PC-9 (cell line): ENCODE measurements around the gene UNC119B.

Source experiments
- EZH2 ChIP-seq: fragments of 200-600 bp; sonication (generic); IDR thresholded peaks from 2 replicates; pipeline ENCODE4 v1.8.0; 2017; ENCODE audit warnings: antibody characterized with exemption, low read depth
- TF ChIP-seq, protein P1 (sequence below): fragments of 200-600 bp; sonication (generic); conservative IDR thresholded peaks from 2 replicates; pipeline ENCODE4 v1.6.1; 2017; ENCODE audit warnings: mixed run types, antibody characterized with exemption, mild to moderate bottlenecking, moderate library complexity

DNA sequence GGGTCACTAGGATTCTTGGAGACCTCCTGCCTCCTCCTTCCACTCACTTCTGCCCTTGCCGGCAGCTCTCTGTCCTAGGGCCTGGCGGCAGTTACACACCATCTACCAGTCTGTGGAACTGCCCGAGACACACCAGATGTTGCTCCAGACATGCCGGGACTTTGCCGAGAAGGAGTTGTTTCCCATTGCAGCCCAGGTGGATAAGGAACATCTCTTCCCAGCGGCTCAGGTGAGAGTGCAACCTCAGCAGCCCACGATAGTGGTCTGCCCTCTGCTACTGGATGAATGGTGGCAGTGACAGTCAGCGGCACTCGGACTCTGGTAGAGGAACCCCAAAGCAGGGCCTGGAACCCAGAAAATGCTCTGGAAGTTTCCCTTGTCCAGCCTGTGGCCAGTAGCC is 16.7 kb downstream of the UNC119B start:
- TF ChIP-seq, protein P1, sequence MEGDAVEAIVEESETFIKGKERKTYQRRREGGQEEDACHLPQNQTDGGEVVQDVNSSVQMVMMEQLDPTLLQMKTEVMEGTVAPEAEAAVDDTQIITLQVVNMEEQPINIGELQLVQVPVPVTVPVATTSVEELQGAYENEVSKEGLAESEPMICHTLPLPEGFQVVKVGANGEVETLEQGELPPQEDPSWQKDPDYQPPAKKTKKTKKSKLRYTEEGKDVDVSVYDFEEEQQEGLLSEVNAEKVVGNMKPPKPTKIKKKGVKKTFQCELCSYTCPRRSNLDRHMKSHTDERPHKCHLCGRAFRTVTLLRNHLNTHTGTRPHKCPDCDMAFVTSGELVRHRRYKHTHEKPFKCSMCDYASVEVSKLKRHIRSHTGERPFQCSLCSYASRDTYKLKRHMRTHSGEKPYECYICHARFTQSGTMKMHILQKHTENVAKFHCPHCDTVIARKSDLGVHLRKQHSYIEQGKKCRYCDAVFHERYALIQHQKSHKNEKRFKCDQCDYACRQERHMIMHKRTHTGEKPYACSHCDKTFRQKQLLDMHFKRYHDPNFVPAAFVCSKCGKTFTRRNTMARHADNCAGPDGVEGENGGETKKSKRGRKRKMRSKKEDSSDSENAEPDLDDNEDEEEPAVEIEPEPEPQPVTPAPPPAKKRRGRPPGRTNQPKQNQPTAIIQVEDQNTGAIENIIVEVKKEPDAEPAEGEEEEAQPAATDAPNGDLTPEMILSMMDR: no peak
- no peak for TF ChIP-seq EZH2
